Muscle of arm (tissue), 12 donors: Measurements from ENCODE around the gene SCYL2. TPM values are rescaled to one million over a fixed set of nuclear protein-coding genes. Genes with fewer than 3 reads are reported as not detected.
A peak's percentile ranks its signal among the peaks of the same experiment; 100 is the strongest.

Source experiments
- DNase-seq: peaks from one replicate; pipeline ENCODE4 v3.0.0-alpha.2; 2013
- polyA plus RNA-seq, 12 donors: library from polyadenylated mRNA; unstranded; fragments of 120-200 nt; gene quantifications; one replicate each; pipeline ENCODE4 v1.2.1, GENCODE V29; 2013; ENCODE audit not compliant: insufficient read length in 12 of 12

SCYL2 gene
- polyA plus RNA-seq, 12 donors = 27.4 to 48.1 (median 34.1) TPM; not detected in 1

- peak; percentile 79 for DNase-seq
Observed at GRCh38 chr12:100375038-100375735, 108.2 kb downstream of the SCYL2 start.

DNA sequence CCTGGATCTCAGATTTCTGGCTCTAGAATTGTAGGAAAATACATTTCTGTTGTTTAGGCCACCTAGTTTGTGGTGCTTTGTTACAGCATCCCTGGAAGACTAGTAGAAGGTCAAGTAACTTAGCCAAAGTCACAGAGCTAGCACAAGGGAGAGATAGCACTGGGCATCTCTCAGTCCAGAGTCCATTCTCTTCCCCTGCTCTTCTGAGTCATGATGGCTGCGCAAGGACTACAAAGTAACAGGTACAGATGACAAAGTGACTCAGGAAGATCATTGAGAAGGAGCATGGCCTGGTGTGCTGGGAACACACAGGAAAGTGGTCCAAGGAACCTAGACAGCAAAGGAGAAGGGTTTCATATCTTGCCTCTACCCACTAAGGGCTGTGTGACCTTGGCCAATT is 109.2 kb downstream of the SCYL2 start:
- DNase-seq = no peak

- DNase-seq = no peak
Observed at GRCh38 chr12:100381379-100381778, 114.4 kb downstream of the SCYL2 start.

- no peak for DNase-seq
Observed at GRCh38 chr12:100382338-100382737, 115.4 kb downstream of the SCYL2 start.

GRCh38 chr12:100383586-100384558 is 116.9 kb downstream of the SCYL2 start:
- no peak for DNase-seq

- DNase-seq = no peak
Observed at GRCh38 chr12:100384559-100384935, 117.6 kb downstream of the SCYL2 start.

DNA sequence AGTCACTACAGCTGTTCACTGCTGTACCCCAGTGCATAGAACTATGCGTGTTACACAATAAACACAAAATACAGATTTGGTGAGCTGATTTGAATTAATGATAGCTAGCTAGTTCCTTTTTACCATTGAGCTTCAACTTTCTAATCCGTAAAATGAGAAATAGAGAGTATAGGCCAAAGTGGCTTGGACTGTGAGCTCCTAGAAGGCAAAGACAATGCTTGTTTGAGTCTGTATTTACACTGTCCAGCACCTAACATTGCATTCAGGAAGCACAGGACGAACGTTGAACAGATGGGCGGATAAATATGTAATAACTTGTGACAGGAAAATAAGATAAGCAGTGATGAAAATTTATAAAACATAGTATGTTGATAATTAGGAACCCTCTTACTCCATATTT is 121.4 kb downstream of the SCYL2 start:
- DNase-seq = no peak

Other genes starting within 250 kb of the SCYL2 start
- gene BLTP3B, start 124.3 kb upstream of the SCYL2 start, polyA plus RNA-seq = 10 to 100 TPM in 11 of 12 donors, not detected in 1; 14.7 to 19.3 (median 16.5) TPM
- gene ACTR6, start 66.4 kb upstream of the SCYL2 start, polyA plus RNA-seq = 10 to 100 TPM in 11 of 12 donors, not detected in 1; 17.2 to 27.2 (median 21.6) TPM
- 1 to 10 TPM in 9 of 12 donors, under 1 TPM in 1, not detected in 2; 0.82 to 2.9 (median 1.7) TPM for gene DEPDC4, start 98 bp upstream of the SCYL2 start, polyA plus RNA-seq
- 1 to 10 TPM in 2 of 12 donors, under 1 TPM in 8, not detected in 2; 0.09 to 2.0 (median 0.30) TPM for gene SLC17A8, start 89.9 kb downstream of the SCYL2 start, polyA plus RNA-seq
- gene NR1H4, start 206.7 kb downstream of the SCYL2 start, polyA plus RNA-seq = 1 to 10 TPM in 1 of 12 donors, under 1 TPM in 5, not detected in 6; 0.09 to 6.7 (median 0.19) TPM